GM18868 (cell line): ENCODE data around the gene OR13C2.
"Not testable (repeated sequence)": the region's sequence is repeated elsewhere in the genome, so short reads cannot be mapped to it uniquely, and the experiment has no call there.

Experiments
- ATAC-seq: cut with Tn5 transposase; IDR thresholded peaks from one replicate; pipeline ENCODE4 v1.9.1; 2021; ENCODE audit warnings: mild to moderate bottlenecking, moderate library complexity; ENCODE audit not compliant: unreplicated experiment

OR13C2 gene, protein sequence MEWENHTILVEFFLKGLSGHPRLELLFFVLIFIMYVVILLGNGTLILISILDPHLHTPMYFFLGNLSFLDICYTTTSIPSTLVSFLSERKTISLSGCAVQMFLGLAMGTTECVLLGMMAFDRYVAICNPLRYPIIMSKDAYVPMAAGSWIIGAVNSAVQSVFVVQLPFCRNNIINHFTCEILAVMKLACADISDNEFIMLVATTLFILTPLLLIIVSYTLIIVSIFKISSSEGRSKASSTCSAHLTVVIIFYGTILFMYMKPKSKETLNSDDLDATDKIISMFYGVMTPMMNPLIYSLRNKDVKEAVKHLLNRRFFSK

DNA sequence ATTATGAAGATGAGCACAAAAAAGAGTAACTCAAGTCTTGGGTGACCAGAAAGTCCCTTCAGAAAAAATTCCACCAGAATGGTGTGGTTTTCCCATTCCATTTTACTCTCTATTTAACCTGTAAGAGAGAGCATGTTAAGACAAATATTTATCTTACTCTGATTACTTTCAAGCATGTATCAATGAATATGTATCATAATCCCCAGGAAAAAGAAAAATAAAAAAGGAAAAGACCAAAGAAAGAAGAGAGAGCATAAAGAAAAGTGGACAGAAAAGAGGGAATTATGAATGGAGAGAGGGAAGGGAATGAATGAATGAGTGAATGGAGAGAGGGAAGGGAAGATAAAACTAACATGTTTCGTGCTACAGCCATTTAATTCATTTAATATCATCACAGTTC is at the start of gene OR13C2:
OR13C2 (minus strand) TSS at position 101 of the 400 bp plus-strand sequence; CDS start at position 101, 0 bp downstream.
- not testable (repeated sequence) for ATAC-seq

DNA sequence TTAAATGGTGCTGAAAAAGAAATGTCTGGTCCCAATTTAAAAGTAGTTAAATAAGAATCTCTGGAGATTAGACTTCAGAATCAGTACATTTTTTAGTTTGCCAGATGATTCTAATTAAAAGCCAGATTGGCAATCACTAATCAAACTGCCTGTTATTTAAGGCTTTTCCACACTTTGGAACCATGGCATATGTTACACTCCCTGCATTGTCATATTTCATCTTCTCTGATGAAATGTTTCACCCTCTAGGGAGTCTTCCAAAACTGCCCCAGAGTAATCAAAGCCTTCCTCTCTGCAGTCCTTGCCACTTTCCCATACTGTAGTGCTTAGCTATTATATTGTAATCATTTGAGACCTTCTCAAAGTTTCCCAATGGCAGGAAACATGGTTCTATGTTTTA is 30.0 kb upstream of the OR13C2 start:
- ATAC-seq, result no peak

DNA sequence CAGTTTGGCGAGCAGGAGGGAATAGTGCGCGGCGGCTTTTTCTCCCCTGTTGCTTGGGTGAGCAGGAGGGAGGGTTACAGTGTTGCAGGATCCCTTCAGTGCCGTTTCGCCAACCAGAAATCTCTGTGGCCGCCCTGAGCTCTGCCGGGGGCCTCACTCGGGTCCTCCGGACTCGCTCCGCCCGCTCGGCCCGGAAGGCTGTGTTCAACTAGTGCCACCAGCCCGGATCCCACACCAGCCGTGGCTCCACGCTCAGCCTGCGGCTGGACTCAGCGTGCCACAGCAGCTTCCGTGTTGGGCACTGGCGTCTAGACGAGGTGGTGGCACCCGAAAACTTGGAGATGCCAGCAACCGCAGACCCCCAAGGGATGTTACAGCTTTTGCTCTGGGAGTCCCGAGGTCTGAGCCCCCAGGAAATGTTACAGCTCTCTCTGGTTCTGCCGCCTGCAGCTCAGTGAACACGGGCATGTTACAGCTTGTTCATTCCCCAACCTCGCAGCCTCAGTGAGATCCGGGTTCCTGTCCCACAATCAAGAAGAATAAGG is 28.6 kb upstream of the OR13C2 start:
- no peak for ATAC-seq

DNA sequence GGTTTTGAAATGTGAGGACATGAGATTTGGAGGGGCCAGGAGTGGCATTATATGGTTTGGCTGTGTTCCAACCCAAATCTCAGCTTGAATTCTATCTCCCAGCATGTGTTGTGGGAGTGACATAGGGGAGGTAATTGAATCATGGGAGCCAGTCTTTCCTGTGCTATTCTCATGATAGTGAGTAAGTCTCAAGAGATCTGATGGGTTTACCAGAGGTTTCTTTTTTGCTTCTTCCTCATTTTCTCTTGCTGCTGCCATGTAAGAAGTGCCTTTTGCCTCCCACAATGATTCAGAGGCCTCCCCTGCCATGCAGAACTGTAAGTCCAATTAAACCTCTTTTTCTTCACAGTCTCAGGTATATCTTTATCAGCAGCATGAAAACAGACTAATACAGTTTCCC is 20.5 kb upstream of the OR13C2 start:
- ATAC-seq, result not testable (repeated sequence)

DNA sequence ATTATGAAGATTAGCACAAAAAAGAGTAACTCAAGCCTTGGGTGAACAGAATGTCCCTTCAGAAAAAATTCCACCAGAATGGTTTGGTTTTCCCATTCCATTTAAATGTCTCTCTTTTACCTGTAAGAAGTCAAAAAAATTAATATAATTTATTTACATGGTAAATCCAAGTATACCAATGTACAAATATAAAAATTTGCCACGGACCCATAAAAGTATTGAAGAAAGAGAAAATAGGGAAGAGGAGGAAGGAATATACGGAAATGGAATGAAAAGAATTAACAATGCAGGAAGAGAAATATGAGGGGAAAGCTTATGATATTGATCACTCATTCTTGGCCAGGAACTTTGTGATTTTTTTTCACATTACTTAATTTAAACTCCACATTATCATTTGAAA is 12.7 kb upstream of the OR13C2 start, which contains the start of gene OR13C9:
OR13C9 (minus strand) TSS at position 101 of the 400 bp plus-strand sequence; CDS start at position 101, 0 bp downstream.
- no peak for ATAC-seq

DNA sequence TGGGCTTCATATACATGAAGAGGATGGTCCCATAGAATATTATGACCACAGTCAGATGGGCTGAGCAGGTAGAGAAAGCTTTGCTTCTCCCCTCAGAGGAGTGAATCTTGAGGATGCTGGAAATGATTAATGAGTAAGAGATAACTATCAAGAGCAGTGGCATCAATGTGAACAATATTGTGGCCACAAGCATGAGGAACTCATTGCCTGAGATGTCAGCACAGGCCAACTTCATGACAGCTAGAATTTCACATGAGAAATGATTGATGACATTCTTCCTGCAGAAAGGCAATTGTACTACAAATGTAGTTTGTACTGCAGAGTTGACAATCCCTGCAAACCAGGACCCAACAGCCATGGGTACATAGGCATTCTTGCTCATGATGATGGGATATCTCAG is 12.0 kb upstream of the OR13C2 start:
- ATAC-seq, result no peak

DNA sequence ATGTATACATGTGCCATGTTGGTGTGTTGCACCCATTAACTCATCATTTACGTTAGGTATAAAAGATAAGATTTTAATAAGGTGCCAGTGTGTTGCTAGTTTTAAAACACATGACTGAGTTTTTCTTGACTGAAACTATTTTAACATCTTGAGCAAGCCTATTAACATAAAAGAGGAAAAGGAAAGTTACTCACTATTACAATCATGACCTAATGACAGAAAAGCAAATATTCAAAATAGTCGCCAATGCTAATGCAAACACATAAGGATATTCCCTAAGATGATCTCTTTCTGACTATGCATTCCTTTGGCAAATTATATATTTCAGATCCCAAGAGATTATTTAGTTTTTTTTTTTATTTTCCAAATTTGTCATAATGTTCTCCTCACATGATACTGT is 5.8 kb upstream of the OR13C2 start:
- no peak for ATAC-seq

DNA sequence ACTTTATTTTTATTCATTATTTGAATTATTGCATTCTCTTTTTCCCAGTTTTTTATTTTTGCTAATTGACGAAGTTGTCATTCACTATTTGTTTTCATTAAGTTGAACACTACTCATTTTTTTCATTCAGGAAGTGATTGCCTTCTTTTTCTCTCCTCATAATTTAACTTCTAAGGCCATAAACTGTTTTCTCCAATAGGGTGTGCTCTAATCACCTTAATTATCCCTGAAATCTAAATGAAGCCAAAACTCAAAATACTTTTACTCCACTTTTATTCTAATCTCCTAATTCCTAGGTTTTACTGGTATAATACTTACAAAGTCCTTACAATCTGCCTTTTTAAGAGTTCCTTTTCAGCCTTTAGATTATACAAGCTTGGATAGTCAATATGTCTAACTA is 2.9 kb upstream of the OR13C2 start:
- no peak for ATAC-seq

DNA sequence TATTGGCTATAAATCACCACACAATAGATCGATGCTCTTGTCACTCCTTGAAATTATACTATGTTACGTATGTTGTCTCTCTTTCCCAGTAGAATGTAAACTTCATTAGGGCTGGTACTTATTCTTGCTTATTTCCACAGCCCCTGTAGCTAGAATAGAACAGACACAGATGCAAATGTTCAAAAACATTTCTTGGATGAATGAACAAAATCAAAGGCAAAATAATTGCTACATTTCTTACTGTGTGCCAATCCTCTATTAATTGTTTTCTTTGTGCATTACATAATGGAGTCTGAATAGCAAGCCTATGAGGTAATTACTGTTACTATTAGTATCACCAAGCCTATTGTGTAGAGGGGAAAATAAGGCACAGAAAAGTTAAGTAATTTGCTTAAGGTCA is 725 bp upstream of the OR13C2 start:
- ATAC-seq, result no peak

DNA sequence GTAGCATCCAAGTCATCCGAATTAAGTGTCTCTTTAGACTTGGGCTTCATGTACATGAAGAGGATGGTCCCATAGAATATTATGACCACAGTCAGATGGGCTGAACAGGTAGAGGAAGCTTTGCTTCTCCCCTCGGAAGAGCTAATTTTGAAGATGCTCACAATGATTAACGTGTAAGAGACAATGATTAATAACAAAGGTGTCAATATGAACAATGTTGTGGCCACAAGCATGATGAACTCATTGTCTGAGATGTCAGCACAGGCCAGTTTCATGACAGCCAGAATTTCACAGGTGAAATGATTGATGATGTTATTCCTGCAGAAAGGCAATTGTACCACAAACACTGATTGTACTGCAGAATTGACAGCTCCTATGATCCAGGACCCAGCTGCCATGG is 626 bp downstream of the OR13C2 start:
- ATAC-seq, result no peak

DNA sequence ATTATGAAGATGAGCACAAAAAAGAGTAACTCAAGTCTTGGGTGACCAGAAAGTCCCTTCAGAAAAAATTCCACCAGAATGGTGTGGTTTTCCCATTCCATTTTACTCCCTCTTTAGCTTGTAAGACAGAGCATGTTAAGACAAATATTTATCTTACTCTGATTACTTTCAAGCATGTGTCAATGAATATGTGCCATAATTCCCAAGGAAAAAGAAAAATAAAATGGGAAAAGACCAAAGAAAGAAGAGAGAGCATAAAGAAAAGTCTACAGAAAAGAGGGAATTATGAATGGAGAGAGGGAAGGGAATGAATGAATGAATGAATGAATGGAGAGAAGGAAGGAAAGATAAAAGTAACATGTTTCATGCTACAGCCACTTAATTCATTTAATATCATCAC is 6.1 kb downstream of the OR13C2 start, which contains the start of gene OR13C5:
OR13C5 (minus strand) TSS at position 101 of the 400 bp plus-strand sequence; CDS start at position 101, 0 bp downstream.
- not testable (repeated sequence) for ATAC-seq

DNA sequence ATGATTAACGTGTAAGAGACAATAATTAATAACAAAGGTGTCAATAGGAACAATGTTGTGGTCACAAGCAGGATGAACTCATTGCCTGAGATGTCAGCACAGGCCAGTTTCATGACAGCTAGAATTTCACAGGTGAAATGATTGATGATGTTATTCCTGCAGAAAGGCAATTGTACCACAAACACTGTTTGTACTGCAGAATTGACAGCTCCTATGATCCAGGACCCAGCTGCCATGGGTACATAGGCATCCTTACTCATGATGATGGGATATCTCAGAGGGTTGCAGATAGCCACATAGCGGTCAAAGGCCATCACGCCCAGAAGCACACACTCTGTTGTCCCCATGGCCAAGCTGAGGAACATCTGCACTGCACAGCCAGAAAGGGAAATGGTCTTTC is 6.7 kb downstream of the OR13C2 start:
- not testable (repeated sequence) for ATAC-seq

DNA sequence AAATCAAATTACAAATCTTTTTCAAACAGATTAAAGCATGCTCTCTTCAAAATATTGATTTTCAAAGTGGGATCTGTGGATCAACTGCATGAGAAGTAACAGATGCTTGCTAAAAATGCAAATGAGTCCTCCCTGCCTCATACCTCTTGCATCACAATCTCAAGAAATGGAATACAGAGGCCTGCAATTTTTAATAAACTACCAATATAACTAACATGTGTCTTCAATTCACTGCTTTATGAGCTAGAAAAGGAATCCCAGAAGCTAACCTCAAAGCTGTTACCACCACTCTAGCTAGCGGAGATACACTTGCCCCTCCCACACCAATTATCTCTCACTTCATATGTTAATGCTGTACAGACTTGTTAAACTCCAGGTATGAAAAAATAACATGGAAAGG is 15.8 kb downstream of the OR13C2 start:
- ATAC-seq, result no peak

DNA sequence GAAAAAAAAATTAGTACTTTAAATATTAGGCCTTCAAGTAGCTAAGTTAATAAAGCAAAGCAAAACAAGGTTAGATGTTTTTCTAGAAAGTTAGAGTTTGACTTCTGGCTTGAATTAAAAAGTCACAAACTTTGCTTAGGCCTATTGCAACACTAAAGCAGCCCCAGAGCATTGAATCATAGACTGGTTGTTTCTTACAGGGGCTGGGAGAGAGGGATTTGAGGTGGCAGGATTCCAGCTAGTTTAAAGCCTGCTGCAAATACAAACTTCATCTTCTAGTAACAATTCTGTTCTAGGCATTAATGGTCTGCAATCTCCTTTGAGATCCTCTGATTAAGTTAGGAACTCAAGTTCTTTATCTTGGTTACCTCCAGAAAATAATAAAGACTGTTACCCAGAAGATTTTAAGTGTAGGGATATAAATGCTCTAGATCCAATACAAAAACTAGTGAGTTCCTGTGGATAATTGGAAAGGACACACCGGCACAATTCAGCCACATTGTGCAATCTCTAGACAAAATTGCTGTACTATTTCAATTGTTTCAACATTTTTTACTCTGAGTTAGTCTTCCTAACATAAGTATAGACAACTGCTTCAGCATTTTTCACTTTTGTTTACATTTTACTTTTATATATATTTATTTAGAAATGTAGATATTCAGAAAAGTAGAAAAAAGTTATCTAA is 18.8 kb downstream of the OR13C2 start:
- ATAC-seq, result no peak

DNA sequence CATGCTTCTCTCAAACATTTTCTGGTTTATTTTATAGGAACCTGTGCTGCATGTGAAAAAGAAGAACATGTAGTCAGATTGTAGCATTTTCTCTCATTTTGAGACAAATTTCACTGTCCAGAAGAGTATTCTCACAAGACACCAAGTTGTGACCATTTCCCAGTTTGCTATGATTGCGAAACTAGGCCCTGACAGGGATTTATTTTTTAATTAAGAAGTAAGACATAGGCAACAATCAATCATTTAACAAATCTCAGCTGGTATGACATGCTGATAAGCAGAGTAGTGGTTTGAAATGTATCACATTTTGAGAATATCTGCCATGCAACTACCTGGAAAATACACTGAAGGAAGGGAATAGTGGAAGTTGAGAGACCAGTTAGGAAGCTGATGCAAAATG is 24.9 kb downstream of the OR13C2 start:
- no peak for ATAC-seq

DNA sequence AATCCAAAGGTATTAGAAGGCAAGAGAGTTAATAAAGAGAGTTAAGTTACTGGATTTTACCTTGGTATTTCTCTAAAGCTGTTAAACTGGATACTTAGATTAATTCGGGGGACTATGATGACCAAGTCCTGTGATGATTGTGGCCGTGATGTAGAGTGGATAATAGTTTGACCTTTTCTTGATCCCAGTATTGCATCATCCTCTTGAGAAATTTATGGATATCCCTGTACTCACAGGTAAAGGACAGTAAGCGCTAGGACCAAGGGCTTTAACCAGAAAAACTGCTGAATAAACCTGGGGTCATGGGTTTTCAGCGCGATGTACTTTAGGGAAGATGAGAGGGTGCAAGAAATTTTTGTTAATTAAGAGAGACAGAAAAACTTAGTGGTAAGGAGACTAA is 28.2 kb downstream of the OR13C2 start:
- no peak for ATAC-seq

DNA sequence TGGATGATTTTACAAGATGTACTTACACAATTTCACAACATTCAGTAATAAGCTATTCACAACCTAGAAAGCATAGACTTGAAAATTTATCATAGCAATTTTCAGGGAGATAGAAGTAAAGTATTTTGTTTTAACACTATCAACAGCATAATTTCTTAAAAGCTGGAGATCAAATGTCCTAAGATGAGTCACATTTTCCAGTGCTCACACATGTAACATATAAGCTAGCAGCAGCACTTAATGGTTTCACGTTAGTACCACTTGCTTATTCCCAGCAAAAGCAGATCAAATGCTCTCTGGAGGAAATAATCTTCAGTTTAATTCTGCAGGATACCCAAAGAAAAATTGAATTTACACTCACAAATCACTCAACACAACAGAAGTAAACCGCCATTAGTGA is 30.0 kb downstream of the OR13C2 start:
- no peak for ATAC-seq

DNA sequence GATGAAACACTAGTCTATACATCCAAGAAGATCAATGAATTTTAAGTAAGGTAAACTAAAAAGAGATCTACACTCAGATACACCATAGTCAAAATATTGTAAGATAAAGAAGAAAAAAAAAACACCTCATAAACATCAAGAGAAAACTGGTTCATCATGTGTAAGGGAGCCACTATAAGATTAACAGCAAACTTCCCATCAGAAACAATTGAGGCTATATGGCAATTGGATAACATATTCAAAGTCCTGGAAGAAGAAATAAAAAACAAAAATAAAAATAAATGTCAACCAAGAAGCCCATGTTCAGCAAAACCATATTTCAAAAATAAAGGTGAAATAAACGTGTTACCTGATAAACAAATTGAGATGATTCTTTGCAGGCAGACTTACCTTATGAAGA is 32.8 kb downstream of the OR13C2 start:
- no peak for ATAC-seq

DNA sequence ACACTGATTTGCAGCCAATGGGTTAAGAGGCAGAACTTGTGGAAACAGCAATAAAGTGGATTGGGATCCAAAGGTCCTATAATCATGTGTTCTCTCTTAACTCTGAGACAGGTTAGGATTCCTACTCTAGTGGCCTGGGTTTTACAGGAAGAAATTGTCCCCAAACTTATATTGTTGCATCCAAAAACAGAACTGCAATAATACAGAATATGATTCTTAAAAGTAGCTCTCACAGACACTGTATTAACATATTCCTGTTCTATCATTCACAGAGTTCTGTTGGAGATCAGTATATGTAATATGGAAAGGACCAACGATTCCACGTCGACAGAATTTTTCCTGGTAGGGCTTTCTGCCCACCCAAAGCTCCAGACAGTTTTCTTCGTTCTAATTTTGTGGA is 36.6 kb downstream of the OR13C2 start, which contains the start of gene OR13C8:
OR13C8 (plus strand) TSS at position 301 of the 400 bp plus-strand sequence; CDS start at position 301, 0 bp downstream.
- no peak for ATAC-seq

DNA sequence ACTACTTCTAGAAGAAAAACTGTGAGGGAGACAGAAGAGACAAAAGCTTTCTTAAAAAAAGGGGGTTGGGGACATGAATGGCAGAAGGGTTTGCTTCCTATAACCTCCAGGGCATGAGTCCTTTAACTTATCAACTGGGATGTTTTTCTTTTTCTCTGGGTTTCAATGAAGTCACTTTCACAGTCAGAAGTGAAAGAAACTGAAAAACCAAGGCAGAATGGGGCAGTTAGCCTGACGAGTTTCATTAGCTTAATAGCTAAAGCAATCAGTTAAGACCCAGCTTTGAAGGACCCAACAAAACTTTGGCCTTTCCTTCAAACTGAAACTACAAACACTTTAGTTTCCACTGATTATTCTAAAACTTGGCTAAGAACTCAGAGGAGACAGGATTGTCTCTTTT is 41.1 kb downstream of the OR13C2 start:
- no peak for ATAC-seq

DNA sequence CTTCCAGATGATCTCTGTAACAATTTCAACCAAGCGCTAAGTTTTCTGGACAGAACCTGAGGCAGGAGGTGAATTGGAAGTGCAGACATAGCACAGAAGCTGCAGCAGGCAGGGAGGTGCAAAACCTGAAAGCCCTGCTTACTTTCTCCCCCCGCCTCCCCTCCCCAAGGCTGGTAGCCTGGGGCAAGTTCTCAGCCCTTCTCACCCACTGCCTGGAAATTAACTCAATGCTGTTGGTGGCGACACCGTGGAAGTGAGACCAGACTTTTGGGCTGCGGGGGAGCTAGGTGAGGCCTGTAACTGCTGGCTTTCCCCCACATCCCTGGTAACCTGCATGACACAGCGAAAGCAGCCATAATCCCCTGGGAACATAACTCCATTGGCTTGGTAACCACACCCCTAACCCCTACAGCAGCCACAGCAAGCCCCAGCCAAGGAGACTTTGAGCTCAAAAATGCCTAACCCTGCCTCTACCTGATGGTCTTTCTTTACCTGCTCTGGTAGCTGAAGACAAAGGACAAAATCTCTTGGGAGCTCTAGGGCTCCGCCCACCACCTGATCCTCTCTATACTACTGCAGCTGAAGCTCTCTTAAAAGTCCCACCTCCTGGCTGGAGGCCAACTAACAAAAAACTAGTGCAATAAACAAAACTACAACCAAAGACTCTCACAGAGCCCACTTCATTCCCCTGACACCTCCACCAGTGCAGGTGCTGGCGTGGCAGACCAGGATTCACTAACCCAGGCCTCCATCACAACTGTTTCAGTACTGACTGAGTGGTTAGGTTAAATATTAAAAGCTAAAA is 48.4 kb downstream of the OR13C2 start:
- ATAC-seq, result no peak
